ENCODE data around the gene TSPAN18.

GRCh38 chr11:44872556-44872955 lies 145.8 kb downstream of the TSPAN18 start:
- TF ChIP-seq CTCF (IDR thresholded peaks at IDR 0.05), result no peak
- no peak for TF ChIP-seq EP300 (IDR thresholded peaks at IDR 0.05)

All from ovary (tissue), 3 donors.